ENCODE data around the gene OLIG3.

- TF ChIP-seq CTCF (IDR thresholded peaks at IDR 0.05) (no peak), REST (IDR thresholded peaks at IDR 0.05; ENCODE audit: low read depth, low read length) (no peak), FOXM1 (IDR thresholded peaks at IDR 0.05; ENCODE audit: low read depth) (no peak), NFIC (IDR thresholded peaks at IDR 0.05; ENCODE audit: borderline replicate concordance) (no peak), ELF1 (IDR thresholded peaks at IDR 0.05) (no peak), RAD21 (IDR thresholded peaks at IDR 0.05; ENCODE audit: low read length) (no peak), CHD2 (IDR thresholded peaks at IDR 0.05; ENCODE audit: low read length, partially characterized antibody) (no peak), USF2 (IDR thresholded peaks at IDR 0.05; ENCODE audit: borderline replicate concordance, low read depth, low read length) (no peak), GABPA (IDR thresholded peaks at IDR 0.05; ENCODE audit: low read depth) (no peak), ZBTB33 (IDR thresholded peaks at IDR 0.05; ENCODE audit: borderline replicate concordance, low read depth) (no peak), NRF1 (IDR thresholded peaks at IDR 0.05; ENCODE audit: low read depth, low read length) (no peak), RFX5 (IDR thresholded peaks at IDR 0.05; ENCODE audit: low read length) (no peak), POLR2AphosphoS5 (IDR thresholded peaks at IDR 0.05; ENCODE audit: low read depth, low read length) (no peak)
These were observed 27.0 kb downstream of the OLIG3 start for GRCh38 chr6:137467211-137467610.
